D721Med (cell line): Measurements from ENCODE around the gene CACNA2D2.

Experiments used
- DNase-seq: peaks from one replicate; pipeline ENCODE4 v3.0.0; 2011; ENCODE audit warnings: low spot score; ENCODE audit not compliant: insufficient read length
- FAIRE-seq: peaks from 2 replicates; lab custom pipeline; 2011; peaks lifted over from hg19 to GRCh38; lab: Jason Lieb, UNC
- CTCF ChIP-seq: IDR thresholded peaks from 2 replicates; pipeline ENCODE4 v1.5.1; 2012; ENCODE audit warnings: mild to moderate bottlenecking, control low read depth; ENCODE audit not compliant: insufficient read depth; ENCODE audit errors: missing control alignments

CACNA2D2 gene

DNA sequence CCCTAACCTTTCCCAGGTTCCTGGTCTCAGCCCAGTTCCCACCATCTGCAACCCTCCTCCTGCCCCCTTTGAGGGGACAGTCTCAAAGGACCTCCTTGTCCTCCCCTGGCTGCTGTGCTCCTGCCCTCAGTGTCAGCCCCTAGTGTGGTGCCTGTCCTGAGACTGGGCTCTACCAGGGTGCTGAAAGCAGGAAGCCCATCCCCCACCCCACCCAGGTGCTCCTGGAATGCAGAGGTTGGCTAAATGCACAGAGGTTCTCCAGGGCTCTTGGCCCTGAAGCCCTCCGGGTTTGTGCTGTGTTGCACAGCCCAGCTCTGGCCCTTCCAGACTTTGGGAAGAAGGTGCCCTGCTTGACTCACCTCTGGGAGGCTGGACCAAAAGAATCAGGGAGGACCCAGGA lies 42.3 kb upstream of the CACNA2D2 start:
- DNase-seq (no peak), FAIRE-seq (no peak)
- TF ChIP-seq CTCF: no peak

DNA sequence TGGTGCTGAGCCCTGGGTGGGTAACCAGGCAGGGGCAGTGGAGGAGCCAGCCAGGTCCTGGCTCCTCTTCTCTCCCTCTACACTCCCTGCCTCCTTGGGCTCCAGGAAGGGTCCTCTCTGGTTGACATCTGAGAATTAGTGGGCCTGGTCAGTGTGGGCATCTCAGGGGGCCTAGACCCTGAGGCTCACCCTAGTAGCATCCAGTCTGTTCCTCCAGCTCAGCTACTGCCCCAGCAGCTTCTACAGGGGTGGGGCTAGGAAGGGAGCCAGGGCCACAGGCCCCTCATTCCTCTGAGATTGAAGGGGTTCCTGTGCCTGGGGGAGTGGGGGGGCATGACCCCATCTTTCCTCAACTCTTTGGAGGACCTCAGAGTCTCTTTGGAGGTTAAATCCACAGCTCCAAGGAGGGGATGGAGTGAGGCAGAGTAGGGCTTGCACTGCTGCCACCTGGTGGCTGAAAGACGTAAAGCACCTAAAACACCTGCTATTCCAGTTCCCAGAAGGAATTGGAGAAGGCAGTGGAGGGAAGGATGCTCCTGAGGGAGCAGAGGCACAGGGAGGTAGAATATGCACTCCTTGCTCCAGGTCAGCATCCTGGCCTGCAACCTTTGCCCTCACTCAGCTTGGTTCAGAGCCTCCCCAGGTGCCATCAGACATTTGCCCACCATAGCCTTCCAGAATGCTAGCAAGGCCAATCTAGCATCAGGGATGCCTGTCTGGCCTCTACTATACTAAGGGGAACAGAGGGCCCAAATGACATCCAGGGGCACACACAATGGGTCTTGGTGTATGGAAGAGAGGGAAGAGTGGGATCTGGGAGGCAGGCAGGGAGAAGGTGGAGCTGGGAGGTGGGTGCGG lies 39.0 kb upstream of the CACNA2D2 start:
- DNase-seq (peak; percentile 99), FAIRE-seq (peak; percentile 68)
- TF ChIP-seq CTCF: peak; percentile 95

GRCh38 chr3:50539356-50540286 lies 36.2 kb upstream of the CACNA2D2 start:
- no peak for DNase-seq
- no peak for TF ChIP-seq CTCF
- FAIRE-seq: no peak

DNA sequence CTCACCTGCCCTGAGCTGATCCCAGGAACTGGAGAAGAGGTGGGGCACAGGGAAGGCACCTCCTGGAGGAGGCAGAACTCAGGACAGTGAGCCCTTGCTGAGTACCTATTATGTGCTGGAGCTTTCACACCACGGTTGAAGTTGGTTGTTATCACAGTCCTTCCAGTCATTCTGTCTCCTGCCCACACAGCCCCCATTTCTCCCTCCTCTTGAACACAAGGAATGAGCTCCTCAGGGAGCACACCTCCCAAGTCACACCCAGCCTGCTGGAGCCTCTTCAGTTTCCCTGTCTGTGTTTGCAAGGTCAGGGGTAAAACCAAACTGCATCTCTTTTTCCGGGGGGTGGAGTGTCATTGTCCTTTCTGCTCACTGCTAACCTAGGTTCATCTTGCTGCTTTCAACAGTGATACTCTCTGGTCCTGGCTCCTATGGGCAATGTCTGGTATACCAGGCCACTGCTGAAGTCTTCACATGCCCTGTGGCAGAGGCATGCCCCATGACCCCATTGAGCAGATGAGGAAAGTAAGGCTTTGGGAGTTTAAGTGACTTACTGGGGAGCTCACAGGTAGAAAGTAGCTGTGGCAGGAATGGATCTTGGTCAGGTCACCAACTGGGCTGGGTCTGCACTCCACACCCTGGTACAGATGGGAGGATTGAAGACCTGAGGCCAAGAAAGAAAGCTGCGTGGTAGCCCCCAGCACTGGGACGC lies 34.1 kb upstream of the CACNA2D2 start:
- TF ChIP-seq CTCF: no peak
- no peak for DNase-seq
- no peak for FAIRE-seq

DNA sequence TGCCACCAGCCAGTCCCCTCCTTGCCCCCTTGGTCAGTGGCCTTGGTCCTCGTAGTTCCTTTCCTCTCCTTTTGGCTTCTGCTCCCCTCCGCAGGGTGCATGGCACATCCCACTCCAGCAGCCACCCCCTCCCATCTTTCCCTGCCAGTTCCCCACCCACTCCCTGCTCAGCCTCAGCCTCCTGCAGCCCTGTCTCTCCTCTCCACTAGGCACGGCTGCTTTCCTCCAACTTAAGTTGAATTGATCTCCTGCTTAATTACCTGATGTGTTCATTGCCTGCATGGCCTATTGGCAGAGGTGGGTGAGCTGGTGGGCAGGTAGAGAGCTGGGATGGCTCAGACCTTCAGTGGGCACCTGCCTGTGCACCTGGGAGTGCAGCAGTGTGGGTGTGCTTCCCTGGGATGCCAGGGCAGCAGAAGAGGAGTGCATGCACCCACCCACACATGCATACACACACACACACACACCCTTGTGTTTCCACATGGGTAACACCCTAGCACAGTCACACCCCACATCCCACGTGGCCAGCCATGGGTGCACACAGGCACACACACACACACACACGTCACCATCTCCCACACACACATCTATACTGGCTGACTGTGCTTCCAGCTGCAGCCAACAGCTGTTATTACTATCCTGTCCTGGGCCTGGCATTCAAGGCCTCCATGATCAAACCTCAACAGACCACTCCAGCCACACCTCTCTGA lies 33.2 kb upstream of the CACNA2D2 start:
- DNase-seq (no peak), FAIRE-seq (no peak)
- no peak for TF ChIP-seq CTCF

DNA sequence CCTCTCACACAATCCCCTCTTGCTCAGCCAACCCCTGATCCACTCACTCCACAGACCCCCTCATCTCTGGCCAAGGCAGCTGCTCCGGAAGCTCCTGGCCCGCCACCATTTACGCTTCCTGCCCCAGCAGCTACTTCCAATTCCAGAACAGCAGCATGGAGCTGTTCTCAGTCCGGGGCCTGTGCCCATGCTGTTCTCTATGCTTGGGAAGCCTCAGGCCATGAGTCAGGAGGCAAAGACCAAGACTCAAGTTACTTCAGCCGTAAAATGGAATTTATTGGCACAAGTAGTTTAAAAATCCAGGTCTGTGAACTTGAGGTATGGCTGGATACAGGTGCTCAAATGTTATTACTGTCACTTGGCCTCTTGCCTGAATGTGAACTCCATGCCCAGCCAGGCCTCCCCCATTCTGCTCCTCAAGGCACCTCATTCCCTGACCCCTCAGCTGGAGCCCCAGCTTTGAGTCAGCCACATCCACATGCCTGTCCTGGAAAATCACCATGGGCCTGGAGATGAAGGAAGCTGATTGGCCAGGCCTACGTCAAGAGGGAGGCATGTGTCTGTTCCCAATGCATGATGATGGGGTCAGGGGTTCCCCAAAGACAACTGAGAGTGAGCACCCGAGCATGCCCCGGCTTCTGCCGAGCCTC lies 31.4 kb upstream of the CACNA2D2 start:
- no peak for DNase-seq
- no peak for FAIRE-seq
- TF ChIP-seq CTCF: no peak
